SK-N-SH (cell line): Measurements from ENCODE around the gene OR51I1. TPM values are rescaled to one million over a fixed set of nuclear protein-coding genes. Genes with fewer than 3 reads are reported as not detected.

Experiments
- CTCF ChIA-PET: fragments of 300-600, 350-600 bp; formaldehyde crosslinking; extraction: SDS; loops from one replicate; lab custom pipeline; 2021; lab: Yijun Ruan, JAX
- POLR2A ChIA-PET: fragments of 350-600 bp; sonication (Branson Sonifier 250); formaldehyde crosslinking; extraction: SDS; loops from one replicate; lab custom pipeline; 2020; ENCODE audit warnings: antibody characterized with exemption, inconsistent platforms; lab: Yijun Ruan, JAX
- DNase-seq: peaks from one replicate; pipeline ENCODE4 v3.0.0; 2012
- H2AFZ ChIP-seq: fragments of 200-600 bp; sonication (generic); 2 replicates; pipeline ENCODE4 v1.8.1; 2016; ENCODE audit warnings: antibody characterized with exemption, mild to moderate bottlenecking, low read depth
- H3F3A ChIP-seq: fragments of 200-600 bp; sonication (generic); replicated peaks from 2 replicates; pipeline ENCODE3; 2016; ENCODE audit warnings: antibody characterized with exemption, mild to moderate bottlenecking; ENCODE audit not compliant: insufficient read depth
- H3K27ac ChIP-seq, 2 experiments: fragments of 200-500 bp in 1 of 2; fragments of 200-600 bp in 1 of 2; sonication (Bioruptor generic) in 1 of 2; sonication (generic), shearing (Covaris generic) in 1 of 2; 2 replicates each; pipeline versions ENCODE4 v1.5.1 to v1.6.1; 2014 to 2016; ENCODE audit warnings: low read depth in 2 of 2, inconsistent platforms in 1 of 2, low read length in 1 of 2, mild to moderate bottlenecking in 1 of 2, mixed read lengths in 1 of 2
- H3K27me3 ChIP-seq: fragments of 200-600 bp; sonication (generic), shearing (Covaris generic); 2 replicates; pipeline ENCODE4 v1.6.1; 2016; ENCODE audit warnings: mixed run types; ENCODE audit not compliant: insufficient read depth
- H3K36me3 ChIP-seq, 2 experiments: fragments of 200-500 bp in 1 of 2; fragments of 200-600 bp in 1 of 2; sonication (Bioruptor generic) in 1 of 2; sonication (generic) in 1 of 2; replicated peaks in 1 of 2; 2 replicates each; pipeline versions ENCODE3 to v1.5.1; 2014 to 2016; ENCODE audit warnings: low read length in 1 of 2, mild to moderate bottlenecking in 1 of 2; ENCODE audit not compliant: insufficient read depth in 2 of 2, control insufficient read depth in 1 of 2
- H3K4me1 ChIP-seq, 2 experiments: fragments of 200-500 bp in 1 of 2; fragments of 200-600 bp in 1 of 2; sonication (Bioruptor generic) in 1 of 2; sonication (generic), shearing (Covaris generic) in 1 of 2; 2 replicates each; pipeline versions ENCODE4 v1.5.1 to v1.6.1; 2014 to 2016; ENCODE audit warnings: low read depth in 1 of 2, low read length in 1 of 2, mixed run types in 1 of 2; ENCODE audit not compliant: insufficient read depth in 2 of 2, control insufficient read depth in 1 of 2
- H3K4me2 ChIP-seq: fragments of 200-600 bp; sonication (generic), shearing (Covaris generic); 2 replicates; pipeline ENCODE4 v1.6.1; 2017; ENCODE audit warnings: mixed run types
- H3K4me3 ChIP-seq, 2 experiments: fragments of 200-500 bp in 1 of 2; fragments of 200-600 bp in 1 of 2; sonication (Bioruptor generic) in 1 of 2; sonication (generic), shearing (Covaris generic) in 1 of 2; 2 replicates each; pipeline versions ENCODE4 v1.5.1 to v1.8.1; 2014 to 2016; ENCODE audit warnings: low read depth in 2 of 2, inconsistent platforms in 1 of 2, low read length in 1 of 2, mild to moderate bottlenecking in 1 of 2, mixed read lengths in 1 of 2, moderate library complexity in 1 of 2
- H3K79me2 ChIP-seq: fragments of 200-600 bp; sonication (generic); 2 replicates; pipeline ENCODE4 v1.8.1; 2017; ENCODE audit warnings: mild to moderate bottlenecking; ENCODE audit not compliant: insufficient read depth
- H3K9ac ChIP-seq: fragments of 200-600 bp; sonication (generic); 2 replicates; pipeline ENCODE4 v1.6.1; 2017; ENCODE audit warnings: mixed run types
- H3K9me2 ChIP-seq: fragments of 200-600 bp; sonication (generic); 2 replicates; pipeline ENCODE4 v1.6.1; 2017; ENCODE audit warnings: mixed run types
- H3K9me3 ChIP-seq: fragments of 200-600 bp; sonication (generic); 2 replicates; pipeline ENCODE4 v1.6.1; 2017; ENCODE audit warnings: mixed run types, mild to moderate bottlenecking, moderate library complexity
- H4K20me1 ChIP-seq: fragments of 200-600 bp; sonication (generic); 2 replicates; pipeline ENCODE4 v1.6.1; 2017; ENCODE audit warnings: mild to moderate bottlenecking, mixed run types; ENCODE audit not compliant: insufficient read depth
- CTCF ChIP-seq: fragments of 200-600 bp; sonication (generic); IDR thresholded peaks from 2 replicates; pipeline ENCODE4 v1.6.1; 2017; ENCODE audit warnings: antibody characterized with exemption, mild to moderate bottlenecking, moderate library complexity
- EP300 ChIP-seq, 2 experiments: IDR thresholded peaks; 2 replicates each; pipeline versions ENCODE4 v1.4.0 to v1.6.1; 2012; ENCODE audit warnings: borderline replicate concordance in 1 of 2, low read depth in 1 of 2, low read length in 1 of 2
- FOSL2 ChIP-seq: IDR thresholded peaks from 2 replicates; pipeline ENCODE4 v1.4.0; 2012; ENCODE audit warnings: low read depth, mild to moderate bottlenecking, moderate library complexity, borderline replicate concordance
- FOXJ3 ChIP-seq: sonication (generic); formaldehyde crosslinking; IDR thresholded peaks from 2 replicates; pipeline ENCODE4 v1.5.1; 2020; ENCODE audit warnings: mild to moderate bottlenecking, missing genetic modification reagents
- GABPA ChIP-seq: IDR thresholded peaks from 2 replicates; pipeline ENCODE4 v1.4.0; 2012; ENCODE audit warnings: low read depth, mild to moderate bottlenecking
- MAX ChIP-seq: IDR thresholded peaks from 2 replicates; pipeline ENCODE4 v1.4.0; 2012; ENCODE audit warnings: low read depth
- MXI1 ChIP-seq: IDR thresholded peaks from 2 replicates; pipeline ENCODE4 v1.6.1; 2012; ENCODE audit warnings: mild to moderate bottlenecking, low read depth, low read length, improper control_type of control experiment
- NFIC ChIP-seq: IDR thresholded peaks from 2 replicates; pipeline ENCODE4 v1.4.0; 2012; ENCODE audit warnings: borderline replicate concordance
- POLR2AphosphoS5 ChIP-seq: IDR thresholded peaks from 2 replicates; pipeline ENCODE4 v1.6.1; 2012; ENCODE audit warnings: low read depth, low read length
- RAD21 ChIP-seq: IDR thresholded peaks from 2 replicates; pipeline ENCODE4 v1.6.1; 2012; ENCODE audit warnings: mild to moderate bottlenecking, low read length
- RCOR1 ChIP-seq: fragments of 150-350 bp; IDR thresholded peaks from 2 replicates; pipeline ENCODE4 v1.6.1; 2017; ENCODE audit warnings: antibody characterized with exemption, low read length
- REST ChIP-seq: IDR thresholded peaks from 2 replicates; pipeline ENCODE4 v1.6.1; 2012; ENCODE audit warnings: mild to moderate bottlenecking, low read depth, low read length, moderate library complexity
- RXRA ChIP-seq: IDR thresholded peaks from 2 replicates; pipeline ENCODE4 v1.4.0; 2012; ENCODE audit warnings: low read depth, mild to moderate bottlenecking, borderline replicate concordance
- SIN3A ChIP-seq: IDR thresholded peaks from 2 replicates; pipeline ENCODE4 v1.6.1; 2012; ENCODE audit warnings: low read depth, mild to moderate bottlenecking, low read length, moderate library complexity, borderline replicate concordance
- SMC3 ChIP-seq: IDR thresholded peaks from 2 replicates; pipeline ENCODE4 v1.6.1; 2012; ENCODE audit warnings: low read depth, low read length, improper control_type of control experiment
- TAF1 ChIP-seq: IDR thresholded peaks from 2 replicates; pipeline ENCODE4 v1.6.1; 2012; ENCODE audit warnings: low read depth, mild to moderate bottlenecking, low read length, moderate library complexity, borderline replicate concordance
- TCF12 ChIP-seq: IDR thresholded peaks from 2 replicates; pipeline ENCODE4 v1.4.0; 2012
- TEAD4 ChIP-seq: IDR thresholded peaks from 2 replicates; pipeline ENCODE4 v1.4.0; 2012; ENCODE audit warnings: mild to moderate bottlenecking, borderline replicate concordance; ENCODE audit not compliant: insufficient read depth
- USF2 ChIP-seq: fragments of 150-350 bp; IDR thresholded peaks from 2 replicates; pipeline ENCODE4 v1.6.1; 2017; ENCODE audit warnings: antibody characterized with exemption, low read length, low read depth, borderline replicate concordance
- ZBTB33 ChIP-seq: IDR thresholded peaks from 2 replicates; pipeline ENCODE4 v1.4.0; 2012; ENCODE audit warnings: low read depth, borderline replicate concordance
- WGBS: methylation state at CpG from one replicate; pipeline ENCODE4 v1.1.6; 2017; ENCODE audit warnings: low lambda C conversion rate; 5-methylcytosine and 5-hydroxymethylcytosine counted together
- polyA plus RNA-seq, 3 experiments: library from polyadenylated mRNA; depleted of rRNA; stranded (reverse); fragments of >200 nt; gene quantifications; 2 replicates each; pipeline ENCODE4 v1.2.3, GENCODE V29; 2012

Gene OR51I1
- polyA plus RNA-seq, 1 of the 3 experiments (the other 2 are of a cell fraction): not detected

GRCh38 chr11:5467527-5467926 lies 26.2 kb upstream of the OR51I1 start:
- no peak for DNase-seq
- H3K9ac ChIP-seq: no peak overlapping the region
- H3F3A ChIP-seq: no peaks in the 10 kb centered on the region
- no peaks in the 10 kb centered on the region for H3K79me2 ChIP-seq
- ChIA-PET CTCF (interaction anchor here (1.0 kb wide), 1 partner anchor 494 kb away, joined by 3 read pairs; no protein-coding TSS in a partner anchor), POLR2A (no interaction called here)
- H3K36me3 ChIP-seq: no peaks in the 10 kb centered on the region
- no peaks in the 10 kb centered on the region for H3K9me3 ChIP-seq
- H2AFZ ChIP-seq: no peak overlapping the region
- H3K4me1 ChIP-seq: no peaks in the 10 kb centered on the region
- H3K27me3 ChIP-seq: no peaks in the 10 kb centered on the region; the same call in 1 of the 2 replicates
- H3K9me2 ChIP-seq: no peaks in the 10 kb centered on the region
- WGBS: 7% methylated on average over 2 of the region's 2 CpGs
- H4K20me1 ChIP-seq: no peaks in the 10 kb centered on the region
- TF ChIP-seq MAX (no peak), RCOR1 (no peak), RXRA (no peak), MXI1 (no peak), FOSL2 (no peak), FOXJ3 (CRISPR knock-in tag) (no peak), TEAD4 (no peak), CTCF (no peak), ZBTB33 (no peak), REST (no peak), USF2 (no peak), SIN3A (no peak), SMC3 (no peak), POLR2AphosphoS5 (no peak), NFIC (no peak), EP300 (IDR thresholded peaks at IDR 0.05; ENCODE audit: borderline replicate concordance in 1 of 2, low read depth in 1 of 2, low read length in 1 of 2) (no peak), GABPA (no peak), TAF1 (no peak), RAD21 (no peak), TCF12 (no peak)
- H3K4me3 ChIP-seq: no peak overlapping the region
- H3K4me2 ChIP-seq: no peak overlapping the region
- H3K27ac ChIP-seq: no peak overlapping the region
